Melanocyte of skin (primary cell): Measurements from ENCODE around the gene OR51Q1. TPM values are rescaled to one million over a fixed set of nuclear protein-coding genes. Genes with fewer than 3 reads are reported as not detected.

Source experiments
- total RNA-seq, 2 donors: library from RNA; depleted of rRNA; stranded (reverse); fragments of >200 nt; gene quantifications; 2 replicates each; pipeline ENCODE4 v1.2.3, GENCODE V29; 2012

OR51Q1 gene, protein sequence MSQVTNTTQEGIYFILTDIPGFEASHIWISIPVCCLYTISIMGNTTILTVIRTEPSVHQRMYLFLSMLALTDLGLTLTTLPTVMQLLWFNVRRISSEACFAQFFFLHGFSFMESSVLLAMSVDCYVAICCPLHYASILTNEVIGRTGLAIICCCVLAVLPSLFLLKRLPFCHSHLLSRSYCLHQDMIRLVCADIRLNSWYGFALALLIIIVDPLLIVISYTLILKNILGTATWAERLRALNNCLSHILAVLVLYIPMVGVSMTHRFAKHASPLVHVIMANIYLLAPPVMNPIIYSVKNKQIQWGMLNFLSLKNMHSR
- total RNA-seq = not detected

DNA sequence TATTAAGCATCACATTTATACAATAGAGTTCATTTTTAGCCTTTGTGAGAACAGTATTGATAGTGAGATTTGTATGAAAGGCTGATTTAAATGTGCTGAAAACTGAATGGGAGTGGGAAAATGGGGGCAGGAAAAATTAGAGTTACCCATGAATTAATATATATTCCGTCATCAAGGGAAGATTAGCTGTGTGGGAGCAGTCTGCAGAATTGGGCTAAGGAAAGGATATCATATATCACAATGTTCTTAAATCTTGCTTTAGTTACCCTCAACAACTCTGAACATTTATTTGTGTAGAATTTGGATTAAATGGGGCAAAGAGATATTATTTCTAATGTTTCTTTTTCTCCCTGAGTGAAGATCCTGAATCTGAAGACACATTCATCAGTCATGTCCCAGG is at the start of gene OR51Q1:
TSS of gene OR51Q1 (plus strand) at position 301 of the 400 bp plus-strand sequence. CDS start at position 391, 90 bp downstream.

DNA sequence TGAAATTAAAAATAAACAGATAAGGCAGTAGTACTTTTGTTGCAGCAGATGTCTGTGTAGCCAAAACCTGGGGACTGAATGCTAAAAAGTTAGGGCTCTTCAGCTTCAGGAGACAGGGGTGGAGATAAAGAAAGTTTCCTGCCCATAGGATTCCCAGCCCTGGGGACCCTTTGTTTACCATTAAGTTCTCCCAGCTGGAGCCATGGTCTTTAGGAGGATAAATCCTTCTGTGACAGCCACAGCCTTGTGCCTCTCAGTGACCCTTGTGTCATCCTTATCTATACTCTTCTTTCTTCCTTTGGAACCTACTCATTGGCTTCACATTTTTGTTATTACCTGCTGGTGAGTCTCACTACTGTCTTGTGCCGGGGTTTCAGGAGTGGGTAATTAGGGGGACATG is 38.3 kb upstream of the OR51Q1 start, which contains the start of gene OR51M1:
TSS of gene OR51M1 (plus strand) at position 237 of the 400 bp plus-strand sequence. CDS start 5,587 bp downstream, outside the sequence.

DNA sequence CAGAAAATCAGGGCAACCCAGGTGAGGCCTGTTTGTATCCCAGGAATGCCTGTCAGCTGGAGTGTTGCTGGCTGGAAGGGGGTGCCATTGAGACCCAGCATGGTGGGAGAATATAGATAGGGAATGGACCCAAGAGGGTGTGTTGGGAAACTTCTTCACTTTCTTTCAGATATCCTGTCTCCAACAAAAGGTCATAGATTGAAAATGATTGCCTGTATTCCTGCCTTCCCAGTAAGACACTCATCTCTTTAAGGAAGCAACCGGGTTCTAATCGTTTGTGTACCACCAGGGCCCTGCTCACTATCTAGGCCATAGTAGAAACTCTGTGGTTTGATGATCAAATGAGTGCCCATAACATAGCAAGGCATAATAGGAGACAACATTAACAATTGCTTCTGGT is 19.5 kb downstream of the OR51Q1 start, which contains the start of gene OR51I1:
TSS of gene OR51I1 (minus strand) at position 101 of the 400 bp plus-strand sequence. CDS start at position 101, 0 bp downstream.

DNA sequence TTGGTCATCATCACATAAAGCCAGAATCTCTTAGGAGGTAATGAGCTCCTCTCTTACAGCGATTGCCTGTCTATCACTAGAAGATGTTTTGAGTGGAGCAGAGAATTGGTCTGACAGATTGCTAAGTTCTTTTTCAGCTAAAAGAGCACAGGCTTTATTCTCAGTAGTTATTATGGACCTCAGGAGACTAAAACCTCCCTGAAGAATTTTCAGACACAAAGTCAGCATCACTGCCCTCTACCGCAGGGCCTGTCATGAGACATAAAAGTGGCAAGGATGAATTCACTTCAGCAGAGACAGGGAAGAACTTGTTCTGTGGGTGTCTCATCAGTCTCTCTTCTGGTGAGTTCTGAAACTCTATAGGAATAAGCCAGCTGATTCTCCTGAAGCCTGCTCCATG is 27.1 kb downstream of the OR51Q1 start, which contains the start of gene OR51I2:
TSS of gene OR51I2 (plus strand) at position 301 of the 400 bp plus-strand sequence. CDS start 4,166 bp downstream, outside the sequence.

Other genes starting within 250 kb of the OR51Q1 start
- not detected for gene OR51V1, start 221.4 kb upstream of the OR51Q1 start, total RNA-seq
- gene HBB, start 195.0 kb upstream of the OR51Q1 start, total RNA-seq = not detected
- gene HBD, start 187.6 kb upstream of the OR51Q1 start, total RNA-seq = not detected
- gene HBG1, start 172.3 kb upstream of the OR51Q1 start, total RNA-seq = not detected
- gene HBG2, start 167.3 kb upstream of the OR51Q1 start, total RNA-seq = not detected
- not detected for gene HBE1, start 152.2 kb upstream of the OR51Q1 start, total RNA-seq
- gene OR51B4, start 120.2 kb upstream of the OR51Q1 start, total RNA-seq = not detected
- under 1 TPM in 1 of 2 donors, not detected in 1; 0.34 TPM for gene OR51B2, start 97.8 kb upstream of the OR51Q1 start, total RNA-seq
- not detected for gene OR51B5, start 78.6 kb upstream of the OR51Q1 start, total RNA-seq
- gene OR51B6, start 70.6 kb upstream of the OR51Q1 start, total RNA-seq = not detected
- not detected for gene OR51M1, start 38.3 kb upstream of the OR51Q1 start, total RNA-seq
- under 1 TPM in 1 of 2 donors, not detected in 1; 0.34 TPM for gene OR51I1, start 19.4 kb downstream of the OR51Q1 start, total RNA-seq
- gene OR51I2, start 27.2 kb downstream of the OR51Q1 start, total RNA-seq = not detected
- not detected for gene OR52D1, start 66.6 kb downstream of the OR51Q1 start, total RNA-seq
- not detected for gene UBQLN3, start 87.8 kb downstream of the OR51Q1 start, total RNA-seq
- under 1 TPM in 1 of 2 donors, not detected in 1; 0.34 TPM for gene UBQLNL, start 94.6 kb downstream of the OR51Q1 start, total RNA-seq
- gene OR52H1, start 126.4 kb downstream of the OR51Q1 start, total RNA-seq = under 1 TPM in 1 of 2 donors, not detected in 1; 0.69 TPM
- not detected for gene OR52B6, start 158.8 kb downstream of the OR51Q1 start, total RNA-seq
- 1 to 10 TPM; 4.5 to 8.7 TPM for gene TRIM6, start 174.5 kb downstream of the OR51Q1 start, total RNA-seq
- gene TRIM34, start 202.9 kb downstream of the OR51Q1 start, total RNA-seq = 10 to 100 TPM; 19.3 to 26.6 TPM